ENCODE data around the gene CCDC187.

- no peak for TF ChIP-seq CTCF (conservative IDR thresholded peaks at IDR 0.05)
- TF ChIP-seq EZH2 (IDR thresholded peaks at IDR 0.05; ENCODE audit: low read depth) = no peak
These were observed 25.7 kb downstream of the CCDC187 start for GRCh38 chr9:136278221-136278620.
